NT2/D1 (cell line): ENCODE results near the gene KRT13.

Source experiments
- DNase-seq: peaks from one replicate; pipeline ENCODE4 v3.0.0-alpha.2; 2011; ENCODE audit warnings: low read depth, low spot score
- H3K27me3 ChIP-seq: 2 replicates; pipeline ENCODE4 v1.6.0; 2011; ENCODE audit warnings: mild to moderate bottlenecking; ENCODE audit not compliant: insufficient read length, insufficient read depth
- H3K36me3 ChIP-seq: 2 replicates; pipeline ENCODE4 v1.6.1; 2011; ENCODE audit warnings: mild to moderate bottlenecking, low read length, mixed read lengths; ENCODE audit not compliant: insufficient read depth, insufficient read length
- H3K4me1 ChIP-seq: 2 replicates; pipeline ENCODE4 v1.5.1; 2011; ENCODE audit not compliant: insufficient read depth, insufficient read length
- H3K4me3 ChIP-seq: 2 replicates; pipeline ENCODE4 v1.5.1; 2011; ENCODE audit warnings: low read depth; ENCODE audit not compliant: insufficient read length
- H3K9ac ChIP-seq: 2 replicates; pipeline ENCODE4 v1.6.0; 2011; ENCODE audit warnings: low read depth; ENCODE audit not compliant: insufficient read length
- H3K9me3 ChIP-seq: 2 replicates; pipeline ENCODE4 v1.5.1; 2011; ENCODE audit warnings: mild to moderate bottlenecking, low read length; ENCODE audit not compliant: insufficient read depth
- SUZ12 ChIP-seq: IDR thresholded peaks from 2 replicates; pipeline ENCODE4 v1.6.1; 2011; ENCODE audit not compliant: insufficient read length, insufficient read depth; ENCODE audit errors: extremely low read depth
- YY1 ChIP-seq: IDR thresholded peaks from 2 replicates; pipeline ENCODE4 v1.6.1; 2011; ENCODE audit not compliant: insufficient read length, insufficient read depth
- ZNF274 ChIP-seq: IDR thresholded peaks from 2 replicates; pipeline ENCODE4 v1.6.1; 2011; ENCODE audit warnings: mild to moderate bottlenecking, low read depth, low read length

Gene KRT13

GRCh38 chr17:41507315-41507880, 2.0 kb upstream of the KRT13 start:
- no peaks in the 10 kb centered on the region for H3K9me3 ChIP-seq
- no peak overlapping the region for H3K4me3 ChIP-seq
- no peaks in the 10 kb centered on the region for H3K27me3 ChIP-seq
- no peaks in the 10 kb centered on the region for H3K36me3 ChIP-seq
- no peak for TF ChIP-seq YY1
- no peak for TF ChIP-seq SUZ12
- no peak for TF ChIP-seq ZNF274
- peaks cover 9% of the 10 kb centered on the region for H3K4me1 ChIP-seq
- no peak for DNase-seq
- H3K9ac ChIP-seq, result no peak overlapping the region

GRCh38 chr17:41505809-41506767, 676 bp upstream of the KRT13 start:
- no peak for DNase-seq
- no peaks in the 10 kb centered on the region for H3K36me3 ChIP-seq
- no peaks in the 10 kb centered on the region for H3K9me3 ChIP-seq
- H3K4me1 ChIP-seq, result peaks cover 13% of the 10 kb centered on the region
- no peak overlapping the region for H3K4me3 ChIP-seq
- H3K9ac ChIP-seq, result no peak overlapping the region
- no peak for TF ChIP-seq ZNF274
- TF ChIP-seq YY1, result no peak
- TF ChIP-seq SUZ12, result no peak
- no peaks in the 10 kb centered on the region for H3K27me3 ChIP-seq

- Histone ChIP-seq H3K27me3 (peaks cover 2% of the 10 kb centered on the region), H3K9me3 (no peaks in the 10 kb centered on the region), H3K4me1 (peaks cover 22% of the 10 kb centered on the region), H3K4me3 (no peak overlapping the region), H3K36me3 (no peaks in the 10 kb centered on the region), H3K9ac (no peak overlapping the region)
- DNase-seq, result no peak
- TF ChIP-seq YY1, result no peak
- TF ChIP-seq SUZ12, result no peak
- TF ChIP-seq ZNF274, result no peak
Measured at GRCh38 chr17:41504246-41504977, 1.0 kb downstream of the KRT13 start.

- TF ChIP-seq YY1 (no peak), SUZ12 (no peak), ZNF274 (no peak)
Measured at GRCh38 chr17:41503202-41503601, 2.2 kb downstream of the KRT13 start.

GRCh38 chr17:41500131-41500911, 5.1 kb downstream of the KRT13 start:
- TF ChIP-seq SUZ12 (no peak), YY1 (no peak), ZNF274 (no peak)
- Histone ChIP-seq H3K4me1 (peaks cover 35% of the 10 kb centered on the region), H3K9me3 (no peaks in the 10 kb centered on the region), H3K27me3 (peaks cover 3% of the 10 kb centered on the region), H3K9ac (peak overlapping the region; percentile 0), H3K36me3 (no peaks in the 10 kb centered on the region), H3K4me3 (no peak overlapping the region)
- no peak for DNase-seq

More at GRCh38 chr17:41503202-41503601, 2.2 kb downstream of the KRT13 start:
- DNase-seq, result no peak
- peaks cover 3% of the 10 kb centered on the region for H3K27me3 ChIP-seq
- H3K9ac ChIP-seq, result no peak overlapping the region
- H3K36me3 ChIP-seq, result no peaks in the 10 kb centered on the region
- no peaks in the 10 kb centered on the region for H3K9me3 ChIP-seq
- peaks cover 28% of the 10 kb centered on the region for H3K4me1 ChIP-seq
- no peak overlapping the region for H3K4me3 ChIP-seq

GRCh38 chr17:41499714-41500113, 5.7 kb downstream of the KRT13 start:
- Histone ChIP-seq H3K27me3 (peaks cover 3% of the 10 kb centered on the region), H3K9ac (no peak overlapping the region), H3K36me3 (no peaks in the 10 kb centered on the region), H3K9me3 (no peaks in the 10 kb centered on the region), H3K4me1 (peaks cover 35% of the 10 kb centered on the region), H3K4me3 (no peak overlapping the region)
- TF ChIP-seq SUZ12, result no peak
- no peak for TF ChIP-seq ZNF274
- no peak for DNase-seq
